Stimulated activated CD8-positive, alpha-beta memory T cell treated with anti-CD3 and anti-CD28 coated beads, Interleukin-15, amount 100 ng/mL, for 24 hours (primary cell): ENCODE data around the gene NCOA1.
"Not testable (repeated sequence)": the region's sequence is repeated elsewhere in the genome, so short reads cannot be mapped to it uniquely, and the experiment has no call there.

ENCODE experiments used
- DNase-seq: peaks from one replicate; pipeline ENCODE4 v3.0.0-alpha.2; 2020; ENCODE audit warnings: low read depth

Gene NCOA1

GRCh38 chr2:24635181-24635580 lies 144.1 kb downstream of the NCOA1 start:
- DNase-seq, result no peak

- no peak for DNase-seq
Measured at GRCh38 chr2:24638568-24638967, 147.5 kb downstream of the NCOA1 start.

GRCh38 chr2:24642351-24642750 lies 151.3 kb downstream of the NCOA1 start:
- DNase-seq, result no peak

- no peak for DNase-seq
Measured at GRCh38 chr2:24643051-24643450, 152.0 kb downstream of the NCOA1 start.

GRCh38 chr2:24644032-24644431 lies 153.0 kb downstream of the NCOA1 start:
- no peak for DNase-seq

- no peak for DNase-seq
Measured at GRCh38 chr2:24650997-24651642, 160.1 kb downstream of the NCOA1 start.

GRCh38 chr2:24651643-24652003 lies 160.6 kb downstream of the NCOA1 start:
- DNase-seq, result no peak

GRCh38 chr2:24652265-24653182 lies 161.5 kb downstream of the NCOA1 start:
- no peak for DNase-seq

GRCh38 chr2:24657818-24658217 lies 166.8 kb downstream of the NCOA1 start:
- no peak for DNase-seq

- DNase-seq, result no peak
Measured at GRCh38 chr2:24658531-24659202, 167.6 kb downstream of the NCOA1 start.

GRCh38 chr2:24659862-24660261 lies 168.8 kb downstream of the NCOA1 start:
- DNase-seq, result no peak

GRCh38 chr2:24667542-24667941 lies 176.5 kb downstream of the NCOA1 start:
- DNase-seq, result no peak

- no peak for DNase-seq
Measured at GRCh38 chr2:24671230-24671629, 180.2 kb downstream of the NCOA1 start.

GRCh38 chr2:24672589-24672988 lies 181.5 kb downstream of the NCOA1 start:
- no peak for DNase-seq

GRCh38 chr2:24675338-24675737 lies 184.3 kb downstream of the NCOA1 start:
- no peak for DNase-seq

GRCh38 chr2:24676493-24676892 lies 185.4 kb downstream of the NCOA1 start:
- no peak for DNase-seq

- not testable (repeated sequence) for DNase-seq
Measured at GRCh38 chr2:24678066-24678465, 187.0 kb downstream of the NCOA1 start.

- DNase-seq, result no peak
Measured at GRCh38 chr2:24680196-24680595, 189.1 kb downstream of the NCOA1 start.

- DNase-seq, result no peak
Measured at GRCh38 chr2:24682304-24682703, 191.2 kb downstream of the NCOA1 start.

- no peak for DNase-seq
Measured at GRCh38 chr2:24683408-24683807, 192.4 kb downstream of the NCOA1 start.

- DNase-seq, result no peak
Measured at GRCh38 chr2:24690524-24690923, 199.5 kb downstream of the NCOA1 start.

GRCh38 chr2:24691806-24692205 lies 200.8 kb downstream of the NCOA1 start:
- no peak for DNase-seq

- no peak for DNase-seq
Measured at GRCh38 chr2:24697792-24698191, 206.7 kb downstream of the NCOA1 start.
